Measurements from ENCODE around the gene SPRY4. TPM values are rescaled to one million over a fixed set of nuclear protein-coding genes. Genes with fewer than 3 reads are reported as not detected.
"Not testable (repeated sequence)": the region's sequence is repeated elsewhere in the genome, so short reads cannot be mapped to it uniquely, and the experiment has no call there.

Gene SPRY4
- total RNA-seq, 1 experiment from 2014 or later: 23.6 TPM

DNA sequence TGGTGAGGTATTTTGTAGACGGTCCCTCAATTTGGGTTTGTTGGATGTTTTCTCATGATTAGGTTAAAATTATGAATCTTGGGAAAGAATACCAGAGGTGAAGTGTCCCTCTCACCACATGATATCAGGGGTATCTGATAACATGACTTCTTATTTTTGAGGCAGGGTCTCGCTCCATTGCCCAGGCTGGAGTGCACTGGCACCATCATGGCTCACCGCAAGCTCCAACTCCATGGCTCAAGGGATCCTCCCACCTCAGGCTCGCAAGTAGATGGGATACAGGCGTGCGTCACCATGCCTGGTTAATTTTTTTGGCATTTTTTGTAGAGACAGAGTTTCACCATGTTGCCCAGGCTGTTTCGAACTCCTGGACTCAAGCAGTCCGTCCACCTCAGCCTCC lies 24.1 kb downstream of the SPRY4 start:
- Mint-ChIP-seq H3K4me1 (ENCODE audit: low read depth, unreplicated experiment) (no peaks in the 10 kb centered on the region), H3K27ac (ENCODE audit: unreplicated experiment) (no peak overlapping the region), H3K27me3 (ENCODE audit: unreplicated experiment) (no peaks in the 10 kb centered on the region), H3K9me3 (ENCODE audit: low read depth, unreplicated experiment) (no peaks in the 10 kb centered on the region), H3K36me3 (ENCODE audit: insufficient read depth, unreplicated experiment) (no peaks in the 10 kb centered on the region), H3K4me3 (ENCODE audit: low read depth, unreplicated experiment) (no peak overlapping the region)
- no TSS peak for BruUV-seq (replicated peaks)
- CTCF ChIA-PET: no interaction called here
- TF ChIP-seq, protein P1, sequence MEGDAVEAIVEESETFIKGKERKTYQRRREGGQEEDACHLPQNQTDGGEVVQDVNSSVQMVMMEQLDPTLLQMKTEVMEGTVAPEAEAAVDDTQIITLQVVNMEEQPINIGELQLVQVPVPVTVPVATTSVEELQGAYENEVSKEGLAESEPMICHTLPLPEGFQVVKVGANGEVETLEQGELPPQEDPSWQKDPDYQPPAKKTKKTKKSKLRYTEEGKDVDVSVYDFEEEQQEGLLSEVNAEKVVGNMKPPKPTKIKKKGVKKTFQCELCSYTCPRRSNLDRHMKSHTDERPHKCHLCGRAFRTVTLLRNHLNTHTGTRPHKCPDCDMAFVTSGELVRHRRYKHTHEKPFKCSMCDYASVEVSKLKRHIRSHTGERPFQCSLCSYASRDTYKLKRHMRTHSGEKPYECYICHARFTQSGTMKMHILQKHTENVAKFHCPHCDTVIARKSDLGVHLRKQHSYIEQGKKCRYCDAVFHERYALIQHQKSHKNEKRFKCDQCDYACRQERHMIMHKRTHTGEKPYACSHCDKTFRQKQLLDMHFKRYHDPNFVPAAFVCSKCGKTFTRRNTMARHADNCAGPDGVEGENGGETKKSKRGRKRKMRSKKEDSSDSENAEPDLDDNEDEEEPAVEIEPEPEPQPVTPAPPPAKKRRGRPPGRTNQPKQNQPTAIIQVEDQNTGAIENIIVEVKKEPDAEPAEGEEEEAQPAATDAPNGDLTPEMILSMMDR (IDR thresholded peaks at IDR 0.05; ENCODE audit: unreplicated experiment): no peak
- intact Hi-C loops (cut with micrococcal nuclease; ENCODE audit: unreplicated experiment): no loop called here
- no peak for DNase-seq

DNA sequence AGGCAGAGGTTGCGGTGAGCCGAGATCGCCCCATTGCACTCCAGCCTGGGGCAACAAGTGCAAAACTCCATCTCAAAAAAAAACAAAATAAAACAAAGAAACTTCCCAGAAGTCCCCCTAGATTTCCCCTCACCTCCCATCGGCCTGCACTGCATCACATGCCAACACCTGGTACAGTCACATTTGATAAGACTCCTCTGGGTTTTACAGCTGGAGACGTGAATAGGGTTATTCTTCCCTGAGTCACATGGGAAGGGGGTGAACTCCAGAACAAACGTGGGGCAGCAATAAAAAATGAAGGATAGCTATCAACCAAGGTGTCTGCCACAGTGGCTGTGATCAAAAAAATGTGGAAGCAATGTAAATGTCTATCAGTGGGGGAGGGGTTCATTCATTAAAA lies 26.0 kb downstream of the SPRY4 start:
- no peak for DNase-seq
- CTCF ChIA-PET: no interaction called here
- peaks cover under 1% of the 10 kb centered on the region for H3K4me1 Mint-ChIP-seq (ENCODE audit: low read depth, unreplicated experiment)
- TF ChIP-seq, protein P1 (IDR thresholded peaks at IDR 0.05; ENCODE audit: unreplicated experiment): no peak
- BruUV-seq (replicated peaks): no TSS peak
- no peak overlapping the region for H3K4me3 Mint-ChIP-seq (ENCODE audit: low read depth, unreplicated experiment)
- no peaks in the 10 kb centered on the region for H3K36me3 Mint-ChIP-seq (ENCODE audit: insufficient read depth, unreplicated experiment)
- H3K9me3 Mint-ChIP-seq (ENCODE audit: low read depth, unreplicated experiment): no peaks in the 10 kb centered on the region
- intact Hi-C loops (cut with micrococcal nuclease; ENCODE audit: unreplicated experiment): no loop called here
- no peaks in the 10 kb centered on the region for H3K27me3 Mint-ChIP-seq (ENCODE audit: unreplicated experiment)
- no peak overlapping the region for H3K27ac Mint-ChIP-seq (ENCODE audit: unreplicated experiment)

- H3K27me3 Mint-ChIP-seq (ENCODE audit: unreplicated experiment); H3K4me3 Mint-ChIP-seq (ENCODE audit: low read depth, unreplicated experiment); intact Hi-C loops (cut with micrococcal nuclease; ENCODE audit: unreplicated experiment); H3K9me3 Mint-ChIP-seq (ENCODE audit: low read depth, unreplicated experiment); H3K4me1 Mint-ChIP-seq (ENCODE audit: low read depth, unreplicated experiment); H3K36me3 Mint-ChIP-seq (ENCODE audit: insufficient read depth, unreplicated experiment); DNase-seq; H3K27ac Mint-ChIP-seq (ENCODE audit: unreplicated experiment); BruUV-seq (replicated peaks): not testable (repeated sequence)
- CTCF ChIA-PET: interaction anchor here (0.7 to 1.0 kb wide), 4 partner anchors 24 to 1688 kb away, joined by 3 to 6 read pairs (median 4); no protein-coding TSS in a partner anchor
Observed at GRCh38 chr5:142297786-142298185, 27.0 kb downstream of the SPRY4 start.

DNA sequence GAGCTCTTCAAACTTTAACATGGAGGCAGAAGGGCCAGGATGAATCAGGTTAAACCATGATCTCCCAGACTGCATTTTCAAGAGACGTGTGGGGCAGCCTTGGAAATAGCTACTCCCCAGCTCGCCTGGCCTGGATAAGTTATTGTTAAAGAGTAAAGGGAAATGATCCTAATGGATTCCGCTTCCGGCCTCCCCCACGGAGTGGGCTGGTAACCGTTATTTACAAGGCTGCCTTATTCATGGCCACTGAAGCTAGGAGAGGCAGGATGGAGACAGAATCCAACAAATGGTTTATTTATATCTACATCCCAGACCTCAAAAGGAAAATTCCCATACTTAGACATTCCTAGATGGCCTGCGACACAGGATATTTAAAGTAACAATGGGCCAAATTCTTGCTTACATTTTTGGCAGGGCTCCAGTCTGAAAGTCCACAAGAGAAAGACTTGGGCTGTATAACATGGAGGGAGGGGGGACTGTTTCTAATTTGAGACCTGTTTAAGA lies 27.9 kb downstream of the SPRY4 start:
- Mint-ChIP-seq H3K27ac (ENCODE audit: unreplicated experiment) (no peak overlapping the region), H3K27me3 (ENCODE audit: unreplicated experiment) (no peaks in the 10 kb centered on the region), H3K4me3 (ENCODE audit: low read depth, unreplicated experiment) (no peak overlapping the region), H3K4me1 (ENCODE audit: low read depth, unreplicated experiment) (peaks cover 8% of the 10 kb centered on the region), H3K9me3 (ENCODE audit: low read depth, unreplicated experiment) (no peaks in the 10 kb centered on the region), H3K36me3 (ENCODE audit: insufficient read depth, unreplicated experiment) (no peaks in the 10 kb centered on the region)
- TF ChIP-seq, protein P1 (IDR thresholded peaks at IDR 0.05; ENCODE audit: unreplicated experiment): no peak
- DNase-seq: no peak
- intact Hi-C loops (cut with micrococcal nuclease; ENCODE audit: unreplicated experiment): no loop called here
- no TSS peak for BruUV-seq (replicated peaks)
- CTCF ChIA-PET: interaction anchor here (0.7 kb wide), 1 partner anchor 25 kb away, joined by 3 read pairs; no protein-coding TSS in a partner anchor

- H3K27ac Mint-ChIP-seq (ENCODE audit: unreplicated experiment): no peak overlapping the region
- no TSS peak for BruUV-seq (replicated peaks)
- no peaks in the 10 kb centered on the region for H3K36me3 Mint-ChIP-seq (ENCODE audit: insufficient read depth, unreplicated experiment)
- H3K9me3 Mint-ChIP-seq (ENCODE audit: low read depth, unreplicated experiment): no peaks in the 10 kb centered on the region
- no peak overlapping the region for H3K4me3 Mint-ChIP-seq (ENCODE audit: low read depth, unreplicated experiment)
- no peak for DNase-seq
- no peaks in the 10 kb centered on the region for H3K27me3 Mint-ChIP-seq (ENCODE audit: unreplicated experiment)
- CTCF ChIA-PET: no interaction called here
- intact Hi-C loops (cut with micrococcal nuclease; ENCODE audit: unreplicated experiment): no loop called here
- TF ChIP-seq, protein P1 (IDR thresholded peaks at IDR 0.05; ENCODE audit: unreplicated experiment): no peak
- H3K4me1 Mint-ChIP-seq (ENCODE audit: low read depth, unreplicated experiment): peaks cover 8% of the 10 kb centered on the region
Observed at GRCh38 chr5:142295960-142296860, 28.6 kb downstream of the SPRY4 start.
